Measurements from ENCODE around the gene NOSTRIN.
"Not testable (repeated sequence)": the region's sequence is repeated elsewhere in the genome, so short reads cannot be mapped to it uniquely, and the experiment has no call there.

The NOSTRIN gene

DNA sequence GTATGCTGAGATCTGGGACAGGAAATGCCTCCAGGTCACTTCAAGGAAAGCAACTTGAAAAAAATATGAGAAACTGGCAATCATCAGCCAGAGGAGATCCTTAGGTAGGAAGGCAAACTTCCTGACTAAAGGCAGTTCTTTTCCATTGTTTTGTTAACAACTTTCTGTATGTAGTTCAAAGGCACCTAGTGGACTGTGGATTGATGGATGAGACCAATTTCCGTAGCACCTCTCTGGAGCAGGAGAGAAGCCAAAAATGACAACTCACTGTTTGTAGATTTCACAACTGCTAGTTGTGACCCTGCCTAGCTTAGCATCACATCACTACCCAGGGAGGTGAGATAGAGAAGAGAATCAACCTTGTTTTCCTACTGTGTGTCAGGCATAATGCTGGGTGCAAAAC, 21.8 kb upstream of the NOSTRIN start:
- Mint-ChIP-seq H3K36me3 (no peaks in the 10 kb centered on the region), H3K4me1 (no peaks in the 10 kb centered on the region), H3K9me3 (no peaks in the 10 kb centered on the region), H3K4me3 (no peak overlapping the region), H3K27ac (no peak overlapping the region), H3K27me3 (no peaks in the 10 kb centered on the region)
- ATAC-seq (ENCODE audit: low read depth), result no peak
- DNase-seq (ENCODE audit: low spot score in 2 of 2), result no peak

DNA sequence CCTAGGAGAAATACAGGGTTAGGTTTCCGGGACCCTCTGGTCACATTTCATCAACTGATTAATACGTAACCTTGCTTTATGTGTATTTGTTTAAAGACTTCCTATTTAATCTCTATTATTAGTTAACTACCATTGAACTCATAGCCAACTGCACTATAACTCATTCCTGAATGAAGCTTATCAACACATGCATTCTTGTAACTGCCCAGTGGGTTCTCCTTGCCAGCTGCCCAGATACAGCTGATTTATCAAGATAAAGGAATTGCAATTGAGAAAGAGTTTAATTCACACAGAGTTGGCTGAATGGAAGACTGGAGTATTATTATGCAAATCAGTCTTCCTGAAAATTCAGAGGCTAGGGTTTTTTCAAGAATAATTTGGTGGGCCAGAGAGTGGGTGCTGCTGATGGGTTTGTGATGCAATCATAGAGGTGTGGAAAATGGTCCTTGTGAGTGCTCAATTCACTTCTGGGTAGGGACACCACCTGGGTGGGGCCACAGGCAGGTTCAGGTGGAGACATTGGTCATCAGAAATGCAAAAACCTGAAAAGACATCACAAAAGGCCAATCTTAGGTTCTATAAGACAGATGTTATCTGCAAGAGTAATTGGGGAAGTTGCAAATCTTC, 21.1 kb upstream of the NOSTRIN start:
- ATAC-seq (ENCODE audit: low read depth) (no peak), DNase-seq (ENCODE audit: low spot score in 2 of 2) (no peak)
- Mint-ChIP-seq H3K9me3 (no peaks in the 10 kb centered on the region), H3K4me3 (no peak overlapping the region), H3K27ac (no peak overlapping the region), H3K27me3 (no peaks in the 10 kb centered on the region), H3K36me3 (no peaks in the 10 kb centered on the region), H3K4me1 (no peaks in the 10 kb centered on the region)

DNA sequence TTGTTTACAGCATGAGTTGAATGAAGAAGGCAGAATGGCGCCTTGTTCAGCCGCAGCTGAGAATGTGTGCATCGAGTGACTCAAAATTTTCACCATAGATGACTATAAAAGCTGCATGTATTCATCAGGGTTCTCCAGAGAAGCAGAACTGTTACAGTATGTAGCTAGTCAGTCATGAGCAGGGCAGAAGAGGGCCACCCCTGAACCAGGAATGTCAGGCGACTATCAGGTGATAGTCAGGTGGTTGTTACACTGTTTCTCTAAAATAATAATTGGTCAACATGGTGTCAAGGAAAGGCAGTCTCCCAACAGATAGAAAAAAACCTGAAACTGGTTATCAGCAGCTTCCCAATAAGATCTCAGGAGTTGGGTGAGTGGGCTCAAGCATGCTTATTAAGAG, 20.2 kb upstream of the NOSTRIN start:
- no peaks in the 10 kb centered on the region for H3K4me1 Mint-ChIP-seq
- DNase-seq (ENCODE audit: low spot score in 2 of 2) (no peak), ATAC-seq (ENCODE audit: low read depth) (no peak)
- no peaks in the 10 kb centered on the region for H3K27me3 Mint-ChIP-seq
- no peak overlapping the region for H3K27ac Mint-ChIP-seq
- no peak overlapping the region for H3K4me3 Mint-ChIP-seq
- no peaks in the 10 kb centered on the region for H3K36me3 Mint-ChIP-seq
- H3K9me3 Mint-ChIP-seq, result no peaks in the 10 kb centered on the region

DNA sequence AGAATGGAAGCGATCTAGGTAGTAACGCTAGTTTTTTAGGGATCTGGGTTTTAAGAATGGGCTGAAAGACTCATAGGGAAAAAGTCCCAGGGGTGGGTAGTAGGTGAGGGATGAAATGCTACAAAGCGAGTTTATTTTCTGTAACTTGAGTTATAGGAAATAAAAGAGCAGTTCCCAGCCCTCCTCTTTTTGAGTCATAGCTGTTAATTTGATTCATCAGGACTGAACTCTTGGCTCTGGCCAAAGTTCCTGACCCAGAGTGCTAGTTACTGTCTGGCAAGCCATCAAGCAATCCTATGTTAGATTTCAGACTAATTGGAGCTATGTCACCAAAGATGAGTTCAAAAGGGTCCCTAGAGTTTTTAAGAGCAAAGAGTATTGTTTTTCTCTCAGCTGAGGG, 17.4 kb upstream of the NOSTRIN start:
- H3K27ac Mint-ChIP-seq, result no peak overlapping the region
- ATAC-seq (ENCODE audit: low read depth) (no peak), DNase-seq (ENCODE audit: low spot score in 2 of 2) (no peak)
- H3K27me3 Mint-ChIP-seq, result no peaks in the 10 kb centered on the region
- H3K4me1 Mint-ChIP-seq, result no peaks in the 10 kb centered on the region
- no peak overlapping the region for H3K4me3 Mint-ChIP-seq
- no peaks in the 10 kb centered on the region for H3K36me3 Mint-ChIP-seq
- no peaks in the 10 kb centered on the region for H3K9me3 Mint-ChIP-seq

DNA sequence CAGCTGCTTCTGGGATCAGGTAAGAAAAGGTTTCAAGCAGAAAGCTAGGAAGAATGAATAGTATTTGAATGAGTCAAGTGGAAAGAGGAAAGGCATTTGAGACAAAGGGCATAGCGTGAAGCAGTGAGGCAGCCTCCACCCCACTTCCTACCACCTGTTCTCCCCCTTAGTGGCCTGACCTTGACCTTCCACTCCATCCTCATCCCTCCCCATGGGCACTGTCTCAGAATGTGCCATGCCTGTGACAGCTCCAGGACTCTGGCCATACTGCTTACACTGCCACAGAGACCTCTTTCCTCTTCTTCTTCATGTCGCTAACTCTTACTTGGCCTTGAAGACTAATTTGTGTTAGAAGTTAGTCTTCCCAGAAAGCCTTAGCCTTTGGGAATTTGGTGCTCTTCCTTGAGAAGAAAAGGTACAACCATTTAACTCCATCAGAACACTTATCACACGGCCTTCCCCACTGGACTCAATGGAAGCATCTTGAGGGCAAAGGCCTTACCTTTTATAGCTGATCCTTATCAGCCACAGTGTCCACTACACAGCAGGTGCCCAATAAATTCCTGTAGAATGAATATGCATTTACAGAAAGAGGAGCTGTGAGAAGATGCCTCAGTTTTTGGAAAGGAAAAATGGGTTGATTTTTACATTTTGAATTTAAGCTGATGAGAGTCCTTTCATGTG, 15.2 kb upstream of the NOSTRIN start:
- ATAC-seq (ENCODE audit: low read depth) (no peak), DNase-seq (ENCODE audit: low spot score in 2 of 2) (no peak)
- H3K27ac Mint-ChIP-seq, result no peak overlapping the region
- no peaks in the 10 kb centered on the region for H3K4me1 Mint-ChIP-seq
- H3K36me3 Mint-ChIP-seq, result no peaks in the 10 kb centered on the region
- no peak overlapping the region for H3K4me3 Mint-ChIP-seq
- H3K9me3 Mint-ChIP-seq, result no peaks in the 10 kb centered on the region
- H3K27me3 Mint-ChIP-seq, result no peaks in the 10 kb centered on the region

DNA sequence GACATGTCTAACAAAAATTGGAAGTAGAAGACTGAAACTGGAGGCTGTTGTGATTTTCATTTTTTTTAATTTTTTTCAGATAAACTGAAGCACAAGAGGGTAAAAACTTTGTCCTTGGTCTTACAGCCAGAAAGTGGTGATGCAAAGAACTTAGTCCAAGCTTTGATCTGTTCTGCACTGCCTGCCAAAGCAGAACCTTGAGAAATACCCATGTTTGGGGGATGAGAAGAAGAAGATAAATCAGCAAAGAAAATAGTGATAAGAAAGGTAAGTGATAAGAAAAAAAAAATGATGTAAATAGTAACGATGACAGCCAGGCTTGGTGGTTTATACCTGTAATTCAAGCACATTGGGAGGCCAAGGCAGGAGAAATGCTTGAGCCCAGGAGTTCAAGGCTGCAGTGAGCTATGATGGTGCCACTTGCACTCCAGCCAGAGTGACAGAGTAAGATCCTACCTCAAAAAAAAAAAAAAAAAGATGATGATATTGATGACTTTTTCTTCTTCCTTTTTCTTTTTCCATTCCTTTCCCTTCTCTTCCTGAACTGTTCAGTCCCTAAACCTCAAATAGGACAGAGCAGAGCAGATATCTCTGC, 14.6 kb upstream of the NOSTRIN start:
- H3K4me3 Mint-ChIP-seq, result no peak overlapping the region
- H3K27me3 Mint-ChIP-seq, result no peaks in the 10 kb centered on the region
- DNase-seq (ENCODE audit: low spot score in 2 of 2) (no peak), ATAC-seq (ENCODE audit: low read depth) (no peak)
- H3K36me3 Mint-ChIP-seq, result no peaks in the 10 kb centered on the region
- H3K27ac Mint-ChIP-seq, result no peak overlapping the region
- H3K4me1 Mint-ChIP-seq, result no peaks in the 10 kb centered on the region
- H3K9me3 Mint-ChIP-seq, result no peaks in the 10 kb centered on the region

DNA sequence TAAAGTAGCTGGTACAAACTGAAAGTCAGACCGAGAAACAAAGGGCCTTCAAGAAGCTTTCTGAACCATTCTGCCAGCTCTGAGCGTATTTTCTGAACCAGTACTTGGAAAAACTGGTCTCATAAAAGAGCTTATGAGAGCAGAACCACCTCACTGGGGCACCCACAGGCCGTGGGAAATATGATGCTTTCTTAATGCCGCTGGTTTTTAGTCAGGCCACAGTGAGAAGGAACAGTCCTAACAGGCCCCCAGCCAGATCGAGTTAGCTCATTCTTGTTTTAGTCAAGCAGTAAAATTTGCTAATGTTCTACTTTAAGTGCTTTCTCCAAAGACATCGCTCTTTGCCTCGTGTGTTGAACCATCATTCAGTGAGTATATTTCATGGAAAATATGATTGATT, 12.7 kb upstream of the NOSTRIN start:
- DNase-seq (ENCODE audit: low spot score in 2 of 2) (no peak), ATAC-seq (ENCODE audit: low read depth) (no peak)
- Mint-ChIP-seq H3K36me3 (no peaks in the 10 kb centered on the region), H3K27me3 (peaks cover 2% of the 10 kb centered on the region), H3K27ac (no peak overlapping the region), H3K4me1 (no peaks in the 10 kb centered on the region), H3K4me3 (no peak overlapping the region), H3K9me3 (peaks cover 2% of the 10 kb centered on the region)

DNA sequence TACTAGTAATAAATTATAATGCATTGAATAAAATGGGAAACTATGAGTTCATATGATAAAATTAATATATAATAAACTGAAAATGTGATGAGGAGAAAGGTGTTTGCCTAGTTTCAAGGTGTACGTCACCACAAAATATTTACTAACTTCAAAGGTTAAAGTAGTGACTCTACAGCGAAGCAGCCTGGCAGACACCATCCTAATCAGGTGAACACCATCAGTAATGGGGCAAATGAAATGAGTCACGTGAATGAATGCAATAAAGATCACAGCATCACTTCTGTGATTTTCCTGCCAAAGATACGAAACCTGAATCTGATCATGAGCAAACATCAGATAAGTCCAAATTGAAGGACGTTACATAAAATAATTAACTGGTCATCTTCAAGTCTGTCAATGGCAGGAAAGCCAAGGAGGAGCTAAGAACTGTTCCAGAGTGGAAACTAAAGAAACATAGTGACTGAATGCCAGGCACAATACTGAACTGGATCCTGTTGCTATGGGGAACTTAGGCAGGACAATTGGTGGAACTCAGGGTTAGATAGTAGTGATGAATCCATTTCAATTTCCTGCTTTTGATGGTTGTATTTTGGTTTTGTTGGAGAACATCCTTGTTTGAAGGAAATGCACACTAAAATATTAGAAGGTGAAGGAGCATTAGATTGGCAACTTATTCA, 12.1 kb upstream of the NOSTRIN start:
- DNase-seq (ENCODE audit: low spot score in 2 of 2), result no peak
- Mint-ChIP-seq H3K36me3 (no peaks in the 10 kb centered on the region), H3K4me3 (no peak overlapping the region), H3K27me3 (peaks cover 2% of the 10 kb centered on the region), H3K27ac (no peak overlapping the region), H3K9me3 (peaks cover 2% of the 10 kb centered on the region), H3K4me1 (no peaks in the 10 kb centered on the region)
- ATAC-seq (ENCODE audit: low read depth), result no peak

DNA sequence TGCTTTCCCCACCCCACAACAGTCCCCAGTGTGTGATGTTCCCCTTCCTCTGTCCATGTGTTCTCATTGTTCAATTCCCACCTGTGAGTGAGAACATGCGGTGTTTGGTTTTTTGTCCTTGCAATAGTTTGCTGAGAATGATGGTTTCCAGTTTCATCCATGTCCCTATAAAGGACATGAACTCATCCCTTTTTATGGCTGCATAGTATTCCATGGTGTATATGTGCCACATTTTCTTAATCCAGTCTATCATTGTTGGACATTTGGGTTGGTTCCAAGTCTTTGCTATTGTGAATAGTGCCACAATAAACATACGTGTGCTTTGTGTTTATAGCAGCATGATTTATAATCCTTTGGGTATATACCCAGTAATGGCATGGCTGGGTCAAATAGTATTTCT, 11.3 kb upstream of the NOSTRIN start:
- not testable (repeated sequence) for H3K9me3 Mint-ChIP-seq; H3K36me3 Mint-ChIP-seq; DNase-seq (ENCODE audit: low spot score in 2 of 2); H3K4me1 Mint-ChIP-seq; H3K4me3 Mint-ChIP-seq; H3K27ac Mint-ChIP-seq; ATAC-seq (ENCODE audit: low read depth); H3K27me3 Mint-ChIP-seq

DNA sequence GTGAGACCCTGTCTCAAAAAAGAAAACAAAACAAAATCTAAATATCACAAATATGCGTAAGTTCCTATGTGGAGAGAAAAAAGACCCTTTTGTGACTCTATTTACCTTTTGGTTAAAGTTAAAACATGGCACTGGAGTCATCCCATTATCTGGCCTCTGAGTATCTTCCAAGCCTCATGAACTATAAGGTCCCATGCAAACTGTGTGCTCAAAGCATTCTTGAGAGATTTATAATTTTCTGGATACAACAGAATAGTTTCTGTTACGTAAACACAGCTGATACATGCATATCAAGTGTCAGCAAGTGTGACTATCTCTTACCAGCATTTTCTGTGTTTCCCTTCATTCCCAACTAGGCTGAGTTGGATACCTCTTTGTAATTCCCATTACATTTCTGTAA, 8.8 kb upstream of the NOSTRIN start:
- Mint-ChIP-seq H3K9me3 (peaks cover 2% of the 10 kb centered on the region), H3K36me3 (no peaks in the 10 kb centered on the region), H3K4me1 (no peaks in the 10 kb centered on the region), H3K27ac (no peak overlapping the region), H3K4me3 (no peak overlapping the region), H3K27me3 (peaks cover 2% of the 10 kb centered on the region)
- ATAC-seq (ENCODE audit: low read depth) (no peak), DNase-seq (ENCODE audit: low spot score in 2 of 2) (no peak)

DNA sequence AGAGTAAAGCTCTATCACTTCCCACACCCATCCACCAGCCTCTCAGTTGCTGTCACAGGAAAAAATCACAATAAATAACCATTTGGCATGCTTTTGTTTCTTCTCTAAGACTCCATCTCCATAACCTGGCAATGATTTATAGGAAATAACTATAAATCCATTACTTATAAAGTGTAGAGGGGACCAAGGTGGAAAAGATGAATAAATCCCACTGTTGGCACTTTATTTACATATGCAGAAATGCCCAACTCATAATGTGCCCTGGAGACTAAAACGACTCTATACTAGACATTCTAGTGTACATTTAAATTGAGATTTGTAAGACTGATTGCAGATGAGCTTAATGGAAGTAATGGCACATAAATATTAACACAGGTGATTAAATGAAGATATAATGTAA, 7.5 kb upstream of the NOSTRIN start:
- Mint-ChIP-seq H3K27ac (no peak overlapping the region), H3K4me3 (no peak overlapping the region), H3K36me3 (no peaks in the 10 kb centered on the region), H3K9me3 (peaks cover 2% of the 10 kb centered on the region), H3K4me1 (no peaks in the 10 kb centered on the region), H3K27me3 (peaks cover 2% of the 10 kb centered on the region)
- DNase-seq (ENCODE audit: low spot score in 2 of 2) (no peak), ATAC-seq (ENCODE audit: low read depth) (no peak)

DNA sequence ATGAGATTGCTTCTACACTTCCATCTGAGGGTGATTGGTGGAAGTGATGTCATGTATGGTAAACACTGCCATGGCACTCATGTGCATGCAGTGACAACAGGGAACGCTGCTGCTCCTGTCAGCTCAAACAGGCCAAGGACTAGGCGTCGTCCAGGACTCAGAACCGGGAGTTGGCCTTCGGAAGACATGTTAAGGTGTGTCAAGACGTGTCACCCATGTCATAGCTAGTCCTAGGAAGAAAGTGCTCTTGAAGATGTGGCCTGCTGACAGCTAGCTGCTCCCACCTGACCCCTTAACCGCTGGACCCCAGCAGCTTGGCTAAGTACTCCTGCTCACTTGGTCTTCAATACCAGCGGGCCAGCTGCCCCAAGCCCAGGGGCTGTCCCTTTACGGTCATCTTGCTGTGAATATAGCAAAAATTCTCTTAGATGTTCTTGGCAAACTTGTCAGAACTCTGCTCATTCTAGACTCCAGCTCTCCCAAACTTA, 6.3 kb upstream of the NOSTRIN start:
- H3K4me1 Mint-ChIP-seq, result no peaks in the 10 kb centered on the region

DNA sequence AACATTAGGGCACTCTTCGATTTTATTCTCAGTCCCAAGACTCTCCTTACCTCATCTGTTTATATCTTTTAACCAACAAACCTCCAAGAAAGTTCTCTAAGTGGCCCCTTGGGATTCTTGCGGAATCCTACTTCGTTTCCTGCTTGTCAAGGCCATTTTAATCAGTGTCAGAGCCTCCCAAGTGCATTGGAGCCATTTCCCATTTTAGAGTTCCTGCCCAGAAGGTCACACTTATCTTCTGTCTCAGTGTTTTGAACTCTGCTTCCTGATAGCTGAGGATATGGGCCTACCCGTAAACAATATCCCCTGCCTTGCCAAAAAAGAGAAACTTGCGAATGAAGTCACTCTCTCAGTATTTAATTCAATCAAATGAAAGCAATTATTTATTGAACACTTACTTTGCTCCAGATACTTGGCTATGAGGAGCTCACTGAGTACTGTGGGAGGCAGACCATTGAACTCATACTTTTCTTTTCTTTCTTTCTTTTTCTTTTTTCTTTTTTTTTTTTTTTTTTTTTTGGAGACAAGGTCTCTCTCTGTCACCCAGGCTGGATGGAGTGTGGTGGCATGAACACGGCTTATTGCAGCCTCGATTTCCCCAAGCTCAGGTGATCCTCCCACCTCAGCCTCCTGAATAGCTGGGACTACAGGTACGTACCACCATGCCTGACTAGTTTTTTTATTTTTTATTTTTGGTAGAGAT, 5.7 kb upstream of the NOSTRIN start:
- Mint-ChIP-seq H3K4me3 (no peak overlapping the region), H3K27me3 (peaks cover 2% of the 10 kb centered on the region), H3K4me1 (no peaks in the 10 kb centered on the region), H3K36me3 (no peaks in the 10 kb centered on the region), H3K9me3 (peaks cover 2% of the 10 kb centered on the region), H3K27ac (no peak overlapping the region)
- DNase-seq (ENCODE audit: low spot score in 2 of 2), result no peak
- no peak for ATAC-seq (ENCODE audit: low read depth)

More for the DNA sequence above, 6.3 kb upstream of the NOSTRIN start:
- Mint-ChIP-seq H3K36me3 (no peaks in the 10 kb centered on the region), H3K9me3 (peaks cover 2% of the 10 kb centered on the region), H3K27ac (no peak overlapping the region), H3K4me3 (no peak overlapping the region), H3K27me3 (peaks cover 2% of the 10 kb centered on the region)
- no peak for ATAC-seq (ENCODE audit: low read depth)
- DNase-seq (ENCODE audit: low spot score in 2 of 2), result no peak

DNA sequence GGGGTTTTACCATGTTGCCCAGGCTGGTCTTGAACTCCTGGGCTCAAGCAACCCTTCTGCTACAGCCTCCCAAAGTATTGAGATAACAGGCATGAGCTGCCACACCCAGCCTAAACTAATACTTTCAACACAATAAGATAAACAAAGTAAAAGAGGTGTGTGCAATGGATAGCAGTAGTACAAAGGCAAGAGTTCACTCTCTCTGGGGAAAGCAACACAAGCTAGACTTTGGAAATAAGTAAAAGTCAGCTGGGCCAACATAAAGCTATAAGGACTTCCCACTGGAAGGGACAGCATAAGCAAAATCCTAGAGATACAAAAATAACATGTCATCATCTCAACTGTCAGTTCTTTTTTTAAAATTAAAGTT, 5.2 kb upstream of the NOSTRIN start:
- Mint-ChIP-seq H3K4me1 (no peaks in the 10 kb centered on the region), H3K4me3 (no peak overlapping the region), H3K27me3 (peaks cover 2% of the 10 kb centered on the region), H3K36me3 (no peaks in the 10 kb centered on the region), H3K9me3 (peaks cover 2% of the 10 kb centered on the region), H3K27ac (no peak overlapping the region)
- DNase-seq (ENCODE audit: low spot score in 2 of 2) (no peak), ATAC-seq (ENCODE audit: low read depth) (no peak)

Data from memory B cell (primary cell).